ENCODE measurements around the gene INSYN2B. TPM values are rescaled to one million over a fixed set of nuclear protein-coding genes. Genes with fewer than 3 reads are reported as not detected.

Gene INSYN2B
- total and polyA plus RNA-seq, 2 of the 8 experiments (the other 6 are each of a cell fraction or from before 2014, with no cell fraction given): not detected

DNA sequence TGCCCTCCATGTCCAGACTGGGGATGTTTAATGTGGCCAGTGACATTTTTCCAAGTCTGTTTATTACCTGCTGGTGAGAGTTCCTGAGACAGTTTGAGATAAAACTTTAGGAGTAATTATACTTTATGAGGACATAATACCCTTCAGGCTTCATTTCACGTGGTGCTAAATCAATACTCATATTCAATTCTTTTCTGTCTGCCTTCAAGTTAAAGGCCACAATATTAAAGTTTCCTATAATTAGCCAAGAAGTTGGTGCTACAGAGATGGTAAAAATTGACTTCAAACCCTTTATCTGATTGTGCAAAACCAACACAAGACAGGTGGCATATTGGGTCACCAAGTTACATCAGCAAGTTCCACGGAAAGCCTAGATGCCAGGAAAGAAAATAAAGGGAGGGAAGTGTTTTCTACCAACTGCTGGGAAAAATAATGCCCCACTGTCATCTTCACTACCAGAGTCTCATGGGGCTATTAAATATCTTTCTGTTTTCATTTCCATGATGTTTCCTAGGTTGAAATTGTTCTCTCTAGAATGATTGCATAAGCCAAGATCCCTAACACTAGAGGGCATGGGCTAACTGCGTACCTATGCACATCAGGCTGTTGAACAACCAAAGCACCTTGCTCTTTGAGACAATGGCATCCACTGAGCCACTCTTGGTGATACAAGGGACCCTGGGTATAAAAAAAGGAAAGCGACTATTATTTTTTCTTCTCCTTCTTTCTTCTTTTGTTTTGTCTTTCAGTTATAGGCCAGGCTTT lies 68.7 kb downstream of the INSYN2B start (continued):
- TF ChIP-seq, protein P1, sequence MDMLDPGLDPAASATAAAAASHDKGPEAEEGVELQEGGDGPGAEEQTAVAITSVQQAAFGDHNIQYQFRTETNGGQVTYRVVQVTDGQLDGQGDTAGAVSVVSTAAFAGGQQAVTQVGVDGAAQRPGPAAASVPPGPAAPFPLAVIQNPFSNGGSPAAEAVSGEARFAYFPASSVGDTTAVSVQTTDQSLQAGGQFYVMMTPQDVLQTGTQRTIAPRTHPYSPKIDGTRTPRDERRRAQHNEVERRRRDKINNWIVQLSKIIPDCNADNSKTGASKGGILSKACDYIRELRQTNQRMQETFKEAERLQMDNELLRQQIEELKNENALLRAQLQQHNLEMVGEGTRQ (IDR thresholded peaks at IDR 0.05; ENCODE audit: low read length): no peak
- TF ChIP-seq, protein P2, sequence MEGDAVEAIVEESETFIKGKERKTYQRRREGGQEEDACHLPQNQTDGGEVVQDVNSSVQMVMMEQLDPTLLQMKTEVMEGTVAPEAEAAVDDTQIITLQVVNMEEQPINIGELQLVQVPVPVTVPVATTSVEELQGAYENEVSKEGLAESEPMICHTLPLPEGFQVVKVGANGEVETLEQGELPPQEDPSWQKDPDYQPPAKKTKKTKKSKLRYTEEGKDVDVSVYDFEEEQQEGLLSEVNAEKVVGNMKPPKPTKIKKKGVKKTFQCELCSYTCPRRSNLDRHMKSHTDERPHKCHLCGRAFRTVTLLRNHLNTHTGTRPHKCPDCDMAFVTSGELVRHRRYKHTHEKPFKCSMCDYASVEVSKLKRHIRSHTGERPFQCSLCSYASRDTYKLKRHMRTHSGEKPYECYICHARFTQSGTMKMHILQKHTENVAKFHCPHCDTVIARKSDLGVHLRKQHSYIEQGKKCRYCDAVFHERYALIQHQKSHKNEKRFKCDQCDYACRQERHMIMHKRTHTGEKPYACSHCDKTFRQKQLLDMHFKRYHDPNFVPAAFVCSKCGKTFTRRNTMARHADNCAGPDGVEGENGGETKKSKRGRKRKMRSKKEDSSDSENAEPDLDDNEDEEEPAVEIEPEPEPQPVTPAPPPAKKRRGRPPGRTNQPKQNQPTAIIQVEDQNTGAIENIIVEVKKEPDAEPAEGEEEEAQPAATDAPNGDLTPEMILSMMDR (IDR thresholded peaks at IDR 0.05; ENCODE audit: control extremely low read depth in 1 of 3, insufficient read depth in 1 of 3, low read depth in 1 of 3, low read length in 3 of 3): peak in 2 of 3 experiments; percentile 22 to 31; a peak in 2 of 4 replicates
- TF ChIP-seq SAP30 (IDR thresholded peaks at IDR 0.05; ENCODE audit: insufficient read depth, insufficient replicate concordance, low read length) (no peak), CEBPB (IDR thresholded peaks at IDR 0.05; ENCODE audit: low read depth, low read length) (0 out of 2 replicates have a peak, but pooled peaks have one; percentile 7), NRF1 (IDR thresholded peaks at IDR 0.05; ENCODE audit: low read depth, low read length) (no peak), YY1 (IDR thresholded peaks at IDR 0.05; ENCODE audit: low read depth, low read length) (no peak), MAFK (IDR thresholded peaks at IDR 0.05; ENCODE audit: low read depth, low read length) (no peak), SIN3A (conservative IDR thresholded peaks at IDR 0.05 in 1 of 2, IDR thresholded peaks at IDR 0.05 in 1 of 2; ENCODE audit: low read depth in 1 of 2, low read length in 2 of 2) (no peak)
- TF ChIP-seq, protein P3, sequence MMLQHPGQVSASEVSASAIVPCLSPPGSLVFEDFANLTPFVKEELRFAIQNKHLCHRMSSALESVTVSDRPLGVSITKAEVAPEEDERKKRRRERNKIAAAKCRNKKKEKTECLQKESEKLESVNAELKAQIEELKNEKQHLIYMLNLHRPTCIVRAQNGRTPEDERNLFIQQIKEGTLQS (IDR thresholded peaks at IDR 0.05; ENCODE audit: insufficient read depth, low read depth, low read length): no peak
